NCI-H2171 treated with DMSO at 0.1 percent for 48 hours (cell line): ENCODE results near the gene SCT.

ENCODE experiments used
- DNase-seq: peaks from one replicate; lab custom pipeline; 2025; lab: John Stamatoyannopoulos, UW

Gene SCT

DNA sequence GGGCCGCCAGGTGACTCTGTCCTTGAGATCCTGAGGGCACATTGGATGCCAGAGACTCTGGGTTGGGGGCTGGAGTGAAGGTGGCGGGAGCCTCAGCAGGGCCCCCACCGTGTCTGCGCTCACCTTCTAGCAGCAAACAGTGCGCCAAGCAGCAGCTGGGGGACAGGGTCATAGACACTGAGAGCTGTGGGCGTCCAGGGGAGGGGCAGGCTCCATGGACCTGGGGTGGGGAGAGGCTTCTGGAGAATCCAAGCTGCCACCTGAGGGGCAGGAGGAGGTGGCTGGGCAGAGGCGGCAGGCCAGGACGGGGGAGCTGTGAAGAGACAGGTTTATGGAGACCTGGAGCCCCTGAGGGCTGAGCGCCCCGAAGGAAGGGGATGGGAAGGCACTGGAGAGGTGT is 42.7 kb downstream of the SCT start:
- no peak for DNase-seq

GRCh38 chr11:581752-582151 is 45.2 kb downstream of the SCT start:
- DNase-seq = no peak

DNA sequence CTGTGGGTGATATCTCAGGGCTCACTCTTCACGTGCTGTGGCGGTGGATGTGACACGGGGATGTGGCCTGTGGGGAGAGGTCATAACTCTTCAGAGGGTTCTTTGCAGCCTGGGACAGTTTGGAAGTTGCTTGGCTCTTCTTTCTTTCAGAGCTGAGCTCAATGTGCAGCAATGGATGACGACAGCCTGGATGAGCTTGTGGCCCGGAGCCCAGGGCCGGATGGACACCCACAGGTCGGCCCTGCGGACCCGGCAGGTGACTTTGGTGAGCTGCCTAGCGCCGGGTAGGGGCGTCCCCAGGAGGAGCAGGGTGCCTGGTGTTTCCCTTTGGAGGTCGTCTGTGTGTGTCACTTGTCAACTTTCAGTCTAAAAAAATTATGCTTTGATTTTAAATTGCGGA is 45.6 kb downstream of the SCT start:
- DNase-seq = no peak

DNA sequence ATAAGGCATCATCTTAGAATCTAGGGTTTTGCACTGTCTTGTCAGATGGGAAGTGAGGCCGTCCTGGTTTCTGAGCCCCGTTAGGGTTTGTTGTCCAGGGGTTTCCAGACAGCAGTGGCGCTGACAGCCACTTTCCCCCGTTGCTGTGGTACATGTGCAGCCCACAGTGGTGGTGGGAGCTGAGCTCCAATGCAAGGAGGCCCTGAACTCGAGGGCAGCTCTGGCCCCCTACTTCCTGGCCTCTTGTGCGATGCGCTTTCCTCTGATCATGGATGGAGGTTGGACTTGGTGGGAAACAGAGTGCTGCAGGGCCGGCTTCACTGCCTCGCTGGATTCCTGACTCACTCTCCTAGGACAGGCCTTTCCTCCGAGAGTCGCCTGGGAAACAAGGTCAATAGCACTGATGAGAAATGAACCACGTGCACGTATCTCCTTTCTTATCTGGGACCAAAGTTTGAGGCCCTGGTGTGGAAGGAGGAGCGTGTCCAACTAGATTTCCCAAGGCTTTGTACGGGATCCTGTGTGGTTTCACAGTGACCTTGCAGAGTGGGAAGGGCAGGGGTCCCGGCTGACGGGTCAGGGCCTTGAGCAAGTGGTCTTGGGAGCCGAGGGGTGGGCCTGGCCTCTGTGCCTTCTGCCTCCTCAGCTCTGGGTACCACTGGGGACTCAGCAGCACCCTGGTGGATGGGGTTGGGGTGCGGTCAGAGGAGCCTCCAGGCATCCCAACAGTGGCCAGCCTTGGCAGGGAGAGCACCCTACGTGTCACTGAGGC is 47.0 kb downstream of the SCT start:
- no peak for DNase-seq

- no peak for DNase-seq
Measured at GRCh38 chr11:578276-579035, 48.5 kb downstream of the SCT start.

DNA sequence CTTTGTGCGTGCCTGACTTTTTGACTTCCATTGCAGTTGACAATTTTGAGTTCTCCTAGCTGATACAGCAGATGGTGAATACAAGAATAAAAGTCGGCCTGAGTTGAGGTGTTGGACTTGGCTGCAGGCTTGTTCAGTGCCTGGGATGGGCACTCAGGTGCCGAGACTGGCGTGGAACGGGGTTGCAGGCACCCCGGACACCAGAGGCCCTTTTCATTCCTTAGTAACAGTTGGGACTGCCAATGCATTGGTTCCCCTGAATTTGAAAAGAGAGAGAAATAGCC is 49.4 kb downstream of the SCT start:
- no peak for DNase-seq

GRCh38 chr11:576811-577610 is 50.0 kb downstream of the SCT start:
- no peak for DNase-seq
